VCaP (cell line): ENCODE data around the gene ZNF521.

Source experiments
- H3K27ac ChIP-seq: fragments of 450-650 bp; 2 replicates; pipeline ENCODE4 v1.5.1; 2017
- CTCF ChIP-seq: fragments of 450-650 bp; conservative IDR thresholded peaks from 2 replicates; pipeline ENCODE4 v1.5.1; 2017; ENCODE audit warnings: mild to moderate bottlenecking, moderate library complexity

ZNF521 gene

GRCh38 chr18:25141399-25141798, 210.6 kb downstream of the ZNF521 start:
- TF ChIP-seq CTCF = no peak
- H3K27ac ChIP-seq = no peak overlapping the region

GRCh38 chr18:25140962-25141308, 211.0 kb downstream of the ZNF521 start:
- TF ChIP-seq CTCF = no peak

GRCh38 chr18:25140124-25140961, 211.6 kb downstream of the ZNF521 start:
- no peak overlapping the region for H3K27ac ChIP-seq
- TF ChIP-seq CTCF = no peak

More at GRCh38 chr18:25140962-25141308, 211.0 kb downstream of the ZNF521 start:
- H3K27ac ChIP-seq = no peak overlapping the region

- H3K27ac ChIP-seq = no peak overlapping the region
- TF ChIP-seq CTCF = no peak
These were observed 214.8 kb downstream of the ZNF521 start for GRCh38 chr18:25137197-25137472.

- H3K27ac ChIP-seq = no peak overlapping the region
- no peak for TF ChIP-seq CTCF
These were observed 215.4 kb downstream of the ZNF521 start for GRCh38 chr18:25136416-25137196.

GRCh38 chr18:25134861-25135260, 217.1 kb downstream of the ZNF521 start:
- no peak for TF ChIP-seq CTCF

GRCh38 chr18:25133879-25134278, 218.1 kb downstream of the ZNF521 start:
- TF ChIP-seq CTCF = no peak
- no peak overlapping the region for H3K27ac ChIP-seq

More at GRCh38 chr18:25134861-25135260, 217.1 kb downstream of the ZNF521 start:
- no peak overlapping the region for H3K27ac ChIP-seq
